RWPE1 (cell line): ENCODE measurements around the gene CRACR2B.

ENCODE experiments used
- CTCF ChIA-PET: fragments of 350-600 bp; sonication (Branson Sonifier 250); formaldehyde crosslinking; extraction: SDS; loops from one replicate; lab custom pipeline; 2021; lab: Yijun Ruan, JAX
- POLR2A ChIA-PET: fragments of 400-600 bp; formaldehyde crosslinking; extraction: SDS; loops from one replicate; lab custom pipeline; 2020; ENCODE audit warnings: antibody characterized with exemption; ENCODE audit not compliant: low non-redundant PET; lab: Yijun Ruan, JAX
- DNase-seq: peaks from one replicate; pipeline ENCODE4 v3.0.0; 2012; ENCODE audit warnings: low spot score
- H3K27ac ChIP-seq: fragments of 450-650 bp; 2 replicates; pipeline ENCODE4 v1.5.1; 2017
- TF ChIP-seq, protein P1 (sequence below): fragments of 450-650 bp; conservative IDR thresholded peaks from 2 replicates; pipeline ENCODE4 v1.5.1; 2017; ENCODE audit warnings: low read depth, mild to moderate bottlenecking

The CRACR2B gene

DNA sequence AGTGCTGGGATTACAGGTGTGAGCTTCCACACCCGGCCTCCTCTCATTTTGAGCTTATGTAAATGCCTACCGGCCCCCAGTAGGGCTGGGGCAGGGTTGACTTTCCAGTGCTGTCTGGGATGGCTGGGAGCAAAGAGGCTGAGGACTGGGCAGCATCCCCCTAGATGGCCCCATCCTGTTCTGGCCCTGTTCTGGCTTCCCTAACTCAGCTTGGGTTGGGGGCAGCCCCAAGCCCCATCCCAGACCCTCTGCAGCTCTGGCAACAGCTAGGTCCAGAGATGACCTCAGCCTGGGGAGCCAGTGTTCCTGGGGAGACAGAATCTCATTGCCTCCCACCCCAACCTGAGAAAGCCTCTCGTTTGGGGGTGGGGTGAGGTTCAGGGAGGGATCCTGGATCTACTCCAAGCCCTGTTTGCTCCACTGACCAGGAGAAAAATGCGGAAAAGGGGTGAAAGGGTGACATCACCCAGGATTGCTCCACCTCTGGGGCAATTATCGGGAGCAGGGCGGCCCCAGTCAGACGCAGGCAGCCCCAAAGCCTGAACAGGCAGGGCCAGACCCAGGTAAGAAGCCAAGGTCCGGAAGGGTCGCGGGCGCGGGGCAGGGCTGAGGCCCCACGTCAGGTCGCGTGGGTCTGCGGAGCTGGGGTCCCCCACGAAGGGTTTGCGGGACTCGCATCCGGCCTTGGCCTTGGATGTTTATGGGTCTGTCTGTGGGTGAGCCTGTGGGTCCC is 9.2 kb upstream of the CRACR2B start, which contains the start of gene PNPLA2:
PNPLA2 (plus strand) TSS at position 519 of the 733 bp plus-strand sequence. CDS start 805 bp downstream, outside the sequence.
- TF ChIP-seq, protein P1, sequence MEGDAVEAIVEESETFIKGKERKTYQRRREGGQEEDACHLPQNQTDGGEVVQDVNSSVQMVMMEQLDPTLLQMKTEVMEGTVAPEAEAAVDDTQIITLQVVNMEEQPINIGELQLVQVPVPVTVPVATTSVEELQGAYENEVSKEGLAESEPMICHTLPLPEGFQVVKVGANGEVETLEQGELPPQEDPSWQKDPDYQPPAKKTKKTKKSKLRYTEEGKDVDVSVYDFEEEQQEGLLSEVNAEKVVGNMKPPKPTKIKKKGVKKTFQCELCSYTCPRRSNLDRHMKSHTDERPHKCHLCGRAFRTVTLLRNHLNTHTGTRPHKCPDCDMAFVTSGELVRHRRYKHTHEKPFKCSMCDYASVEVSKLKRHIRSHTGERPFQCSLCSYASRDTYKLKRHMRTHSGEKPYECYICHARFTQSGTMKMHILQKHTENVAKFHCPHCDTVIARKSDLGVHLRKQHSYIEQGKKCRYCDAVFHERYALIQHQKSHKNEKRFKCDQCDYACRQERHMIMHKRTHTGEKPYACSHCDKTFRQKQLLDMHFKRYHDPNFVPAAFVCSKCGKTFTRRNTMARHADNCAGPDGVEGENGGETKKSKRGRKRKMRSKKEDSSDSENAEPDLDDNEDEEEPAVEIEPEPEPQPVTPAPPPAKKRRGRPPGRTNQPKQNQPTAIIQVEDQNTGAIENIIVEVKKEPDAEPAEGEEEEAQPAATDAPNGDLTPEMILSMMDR = no peak
- peak within 1 kb of the TSS; percentile 97 for H3K27ac ChIP-seq
- POLR2A ChIA-PET = interaction anchor here (0.7 to 1.6 kb wide), 9 partner anchors 9 to 49 kb away, joined by 3 to 10 read pairs (median 4); partner anchors contain the start of genes CD151, POLR2L, RPLP2 and TSPAN4
- peak; percentile 74 for DNase-seq
- CTCF ChIA-PET = interaction anchor here (0.7 kb wide), 1 partner anchor 15 kb away, joined by 3 read pairs; no protein-coding TSS in a partner anchor

DNA sequence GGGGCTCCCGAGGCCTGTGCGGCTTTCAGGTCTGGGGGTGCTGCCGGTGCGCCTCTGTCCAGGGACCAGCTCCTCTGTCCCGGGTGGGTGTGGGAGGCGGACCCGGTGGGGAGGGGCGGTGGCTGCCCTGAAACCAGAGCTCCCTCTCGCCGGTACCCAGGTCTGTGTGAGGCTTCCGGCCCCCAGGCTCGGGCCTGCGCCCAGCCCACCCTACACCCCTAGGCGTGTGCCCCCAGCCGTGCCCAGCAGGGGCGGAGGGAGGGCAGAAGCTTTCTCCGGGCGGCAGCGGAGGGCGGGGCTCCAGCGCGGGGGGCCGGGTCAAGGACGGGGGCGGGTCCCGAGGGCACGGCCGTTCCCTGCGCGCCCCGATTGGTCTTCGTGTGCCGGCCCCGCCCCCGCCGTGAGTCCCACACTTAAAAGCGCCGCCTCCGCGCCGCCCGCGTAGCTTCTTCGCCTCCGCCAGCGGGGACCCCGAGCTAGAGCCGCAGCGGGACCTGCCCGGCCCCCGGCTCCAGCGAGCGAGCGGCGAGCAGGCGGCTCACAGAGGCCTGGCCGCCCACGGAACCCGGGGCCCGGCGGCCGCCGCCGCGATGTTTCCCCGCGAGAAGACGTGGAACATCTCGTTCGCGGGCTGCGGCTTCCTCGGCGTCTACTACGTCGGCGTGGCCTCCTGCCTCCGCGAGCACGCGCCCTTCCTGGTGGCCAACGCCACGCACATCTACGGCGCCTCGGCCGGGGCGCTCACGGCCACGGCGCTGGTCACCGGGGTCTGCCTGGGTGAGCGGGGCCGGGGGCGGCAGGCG is 8.4 kb upstream of the CRACR2B start:
- ChIA-PET CTCF (interaction anchor here (0.7 to 0.8 kb wide), 2 partner anchors 15 to 232 kb away, joined by 3 read pairs; no protein-coding TSS in a partner anchor), POLR2A (interaction anchor here (0.7 to 1.6 kb wide), 9 partner anchors 10 to 48 kb away, joined by 3 to 10 read pairs (median 4); partner anchors contain the start of genes CD151, POLR2L, RPLP2 and TSPAN4)
- DNase-seq = peak; percentile 82
- peak overlapping the region; percentile 97 for H3K27ac ChIP-seq
- TF ChIP-seq, protein P1 = no peak

DNA sequence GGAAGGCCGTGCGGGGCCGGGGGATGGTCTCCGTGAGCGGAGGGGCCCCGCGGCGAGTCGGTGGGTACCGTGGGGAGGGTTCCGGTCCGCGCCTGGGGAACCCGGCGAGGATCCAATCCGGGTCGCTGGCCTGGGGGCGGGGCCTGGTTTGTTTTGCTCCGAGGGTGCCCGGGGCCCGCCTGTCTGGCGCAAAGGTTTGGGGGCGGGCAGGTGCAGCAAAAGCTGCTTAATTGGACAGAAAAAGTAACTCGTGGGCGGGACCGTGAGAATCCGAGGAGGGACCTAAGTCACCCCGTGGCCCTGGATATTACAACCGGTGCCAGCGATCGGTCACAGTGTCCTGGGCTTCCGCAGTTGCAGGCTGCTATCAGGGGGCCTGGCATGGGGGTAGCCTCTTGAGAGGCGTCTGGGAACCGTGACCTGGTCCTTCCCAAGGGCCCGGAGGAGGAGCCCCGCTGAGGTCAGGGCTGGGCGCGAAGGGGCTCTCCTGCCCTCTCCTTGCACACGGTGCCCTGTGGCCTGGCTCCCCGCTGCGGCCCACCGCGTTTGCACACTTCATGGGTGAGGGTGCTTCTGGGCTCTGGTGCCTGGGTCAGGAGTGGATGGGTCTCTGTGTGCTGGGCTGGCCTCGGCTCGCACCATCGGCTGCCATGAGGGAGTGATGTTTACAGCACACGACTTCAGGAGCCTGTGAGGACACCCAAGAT is 7.6 kb upstream of the CRACR2B start:
- peak; percentile 72 for DNase-seq
- H3K27ac ChIP-seq = peak overlapping the region; percentile 97
- ChIA-PET POLR2A (interaction anchor here (1.3 to 1.6 kb wide), 4 partner anchors 11 to 22 kb away, joined by 3 to 10 read pairs (median 6); partner anchors contain the start of genes POLR2L, RPLP2 and TSPAN4), CTCF (interaction anchor here (0.8 kb wide), 1 partner anchor 232 kb away, joined by 3 read pairs; no protein-coding TSS in a partner anchor)
- TF ChIP-seq, protein P1 = no peak

DNA sequence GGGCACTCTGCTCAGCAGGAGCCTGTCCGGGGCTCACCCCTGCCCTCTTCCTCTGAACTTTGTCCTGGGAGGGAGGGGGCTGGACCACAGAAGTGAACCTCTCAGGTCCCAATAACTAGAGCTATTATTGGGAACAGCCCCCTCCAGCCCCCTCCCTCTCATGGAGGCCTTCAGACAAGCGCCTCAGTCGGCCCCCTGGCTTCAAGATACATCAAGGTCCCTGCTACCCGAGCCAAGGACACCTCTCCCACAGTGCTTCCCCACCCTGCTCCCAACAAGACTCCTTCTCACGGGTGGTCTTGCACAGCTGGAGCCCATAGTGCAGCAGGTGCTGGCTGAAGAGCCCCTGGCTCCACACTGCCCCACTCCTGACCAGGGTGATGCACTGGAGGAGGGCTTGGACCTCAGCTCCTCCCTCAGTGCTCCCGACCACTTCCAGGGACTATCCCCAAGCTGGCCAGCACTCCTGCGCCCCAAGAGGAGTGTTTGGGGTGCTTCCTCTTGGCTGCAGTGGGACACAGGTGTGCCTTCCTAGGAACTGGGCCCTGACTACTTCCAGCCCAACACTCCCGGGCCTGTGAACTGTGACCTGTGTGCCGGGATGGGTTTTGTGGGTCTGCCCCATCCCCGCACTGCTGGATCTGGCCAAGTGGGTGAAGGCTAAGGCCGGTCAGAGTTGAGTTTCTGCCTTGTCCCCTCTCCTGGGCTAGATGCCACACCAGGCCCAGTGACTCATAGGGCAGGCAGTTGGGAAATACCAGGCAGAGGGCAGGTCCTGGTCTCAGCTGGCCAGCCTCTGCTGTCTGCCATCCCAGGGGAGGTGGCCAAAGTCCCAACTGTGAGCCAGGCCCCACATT is 6.8 kb upstream of the CRACR2B start:
- ChIA-PET CTCF (no interaction called here), POLR2A (interaction anchor here (1.5 to 2.0 kb wide), 2 partner anchors 17 kb away, joined by 3 to 6 read pairs; no protein-coding TSS in a partner anchor)
- no peak for DNase-seq
- peak overlapping the region; percentile 97 for H3K27ac ChIP-seq
- TF ChIP-seq, protein P1 = no peak

DNA sequence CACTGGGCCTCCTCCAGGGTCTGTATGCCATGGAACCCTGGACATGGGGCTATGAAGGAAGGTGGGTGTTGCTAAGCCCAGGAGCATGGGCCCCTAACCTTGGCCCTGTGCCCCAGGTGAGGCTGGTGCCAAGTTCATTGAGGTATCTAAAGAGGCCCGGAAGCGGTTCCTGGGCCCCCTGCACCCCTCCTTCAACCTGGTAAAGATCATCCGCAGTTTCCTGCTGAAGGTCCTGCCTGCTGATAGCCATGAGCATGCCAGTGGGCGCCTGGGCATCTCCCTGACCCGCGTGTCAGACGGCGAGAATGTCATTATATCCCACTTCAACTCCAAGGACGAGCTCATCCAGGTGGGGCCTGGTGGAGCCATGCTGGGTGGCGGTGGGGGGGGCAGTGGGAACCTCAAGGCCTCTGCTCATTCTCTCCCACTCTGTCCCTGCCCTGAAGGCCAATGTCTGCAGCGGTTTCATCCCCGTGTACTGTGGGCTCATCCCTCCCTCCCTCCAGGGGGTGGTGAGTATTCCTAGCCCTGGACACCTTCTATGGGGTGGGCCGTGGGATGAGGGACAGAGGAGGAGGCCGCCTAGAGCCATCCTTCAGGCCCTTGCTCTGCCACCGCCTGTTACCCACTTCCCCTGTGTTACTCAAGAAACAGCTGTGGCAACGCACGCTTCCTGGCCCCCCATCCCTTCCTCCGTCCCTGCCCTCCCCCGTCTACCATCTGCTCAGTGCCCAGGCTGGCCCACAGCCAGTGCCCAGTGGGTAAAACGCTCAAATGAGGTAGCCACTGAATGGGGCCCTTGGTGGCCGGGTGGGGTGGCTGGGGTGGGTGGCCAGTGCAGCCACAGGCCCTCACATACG is 6.0 kb upstream of the CRACR2B start:
- peak overlapping the region; percentile 97 for H3K27ac ChIP-seq
- no peak for DNase-seq
- ChIA-PET POLR2A (interaction anchor here (0.6 to 2.0 kb wide), 3 partner anchors 13 to 21 kb away, joined by 3 to 6 read pairs (median 3); partner anchors contain the start of genes POLR2L and TSPAN4), CTCF (no interaction called here)
- TF ChIP-seq, protein P1 = no peak
